ENCODE data around the gene MPRIP. TPM values are rescaled to one million over a fixed set of nuclear protein-coding genes. Genes with fewer than 3 reads are reported as not detected.

Gene MPRIP
- total RNA-seq, 1 donor from 2014 or later: 350 TPM

DNA sequence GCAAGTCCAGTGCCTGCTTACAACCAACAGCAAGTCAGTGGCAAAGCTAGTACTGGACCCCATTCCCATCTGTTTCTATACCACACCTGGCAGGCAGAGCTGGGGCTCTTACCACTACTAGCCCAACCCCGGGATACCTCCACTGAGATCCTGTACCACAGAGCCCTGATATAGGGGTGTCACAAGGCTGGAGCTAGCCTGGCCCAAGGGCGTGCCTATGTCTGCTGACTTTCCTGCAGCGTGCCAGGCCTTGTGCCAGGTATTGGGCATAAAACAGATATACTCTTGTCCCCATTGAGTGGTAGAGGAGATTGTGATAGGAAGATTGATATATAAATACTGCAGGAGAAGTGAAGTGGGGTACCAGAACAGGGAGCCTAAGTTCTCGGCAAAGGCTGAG, 119.5 kb downstream of the MPRIP start:
- Histone ChIP-seq H3K9me3 (replicated peaks) (no peaks in the 10 kb centered on the region), H3K27ac (replicated peaks) (peak overlapping the region; percentile 51)

DNA sequence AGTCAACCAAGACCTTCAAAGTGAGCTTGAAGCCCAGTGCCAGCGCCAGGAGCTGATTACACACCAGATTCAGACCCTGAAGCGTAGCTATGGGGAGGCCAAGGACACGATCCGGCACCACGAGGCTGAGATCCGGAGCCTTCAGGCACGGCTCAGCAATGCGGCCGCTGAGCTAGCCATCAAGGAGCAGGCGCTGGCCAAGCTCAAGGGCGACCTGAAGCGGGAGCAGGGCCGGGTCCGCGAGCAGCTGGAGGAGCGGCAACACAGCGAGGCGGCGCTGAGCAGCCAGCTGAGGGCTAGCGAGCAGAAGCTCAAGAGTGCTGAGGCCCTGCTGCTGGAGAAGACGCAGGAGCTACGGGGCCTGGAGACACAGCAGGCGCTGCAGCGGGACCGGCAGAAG, 121.9 kb downstream of the MPRIP start:
- peaks cover 18% of the 10 kb centered on the region for H3K4me1 ChIP-seq
- intact Hi-C loops (cut with micrococcal nuclease): no loop called here
- H3K4me3 ChIP-seq: no peak overlapping the region
- DNase-seq: no peak
- peaks cover 99% of the 10 kb centered on the region for H3K36me3 ChIP-seq
- H3K9me3 ChIP-seq (replicated peaks): no peaks in the 10 kb centered on the region
- no peak for TF ChIP-seq CTCF (IDR thresholded peaks at IDR 0.05; ENCODE audit: borderline replicate concordance)
- H3K27me3 ChIP-seq (ENCODE audit: low read depth): no peaks in the 10 kb centered on the region
- H3K27ac ChIP-seq (replicated peaks): no peak overlapping the region

More for the DNA sequence above, 119.5 kb downstream of the MPRIP start:
- Histone ChIP-seq H3K27me3 (ENCODE audit: low read depth) (no peaks in the 10 kb centered on the region), H3K4me1 (peaks cover 21% of the 10 kb centered on the region), H3K4me3 (no peak overlapping the region), H3K36me3 (peaks cover 97% of the 10 kb centered on the region)
- intact Hi-C loops (cut with micrococcal nuclease): no loop called here
- no peak for TF ChIP-seq CTCF (IDR thresholded peaks at IDR 0.05; ENCODE audit: borderline replicate concordance)
- peak; percentile 45 for DNase-seq

- H3K27me3 ChIP-seq (ENCODE audit: low read depth): no peaks in the 10 kb centered on the region
- H3K27ac ChIP-seq (replicated peaks): no peak overlapping the region
- H3K36me3 ChIP-seq: peaks cover 99% of the 10 kb centered on the region
- H3K9me3 ChIP-seq (replicated peaks): no peaks in the 10 kb centered on the region
- no peak overlapping the region for H3K4me3 ChIP-seq
- DNase-seq: no peak
- intact Hi-C loops (cut with micrococcal nuclease): no loop called here
- peaks cover 18% of the 10 kb centered on the region for H3K4me1 ChIP-seq
- no peak for TF ChIP-seq CTCF (IDR thresholded peaks at IDR 0.05; ENCODE audit: borderline replicate concordance)
Measured at GRCh38 chr17:17164676-17165075, 122.4 kb downstream of the MPRIP start.

DNA sequence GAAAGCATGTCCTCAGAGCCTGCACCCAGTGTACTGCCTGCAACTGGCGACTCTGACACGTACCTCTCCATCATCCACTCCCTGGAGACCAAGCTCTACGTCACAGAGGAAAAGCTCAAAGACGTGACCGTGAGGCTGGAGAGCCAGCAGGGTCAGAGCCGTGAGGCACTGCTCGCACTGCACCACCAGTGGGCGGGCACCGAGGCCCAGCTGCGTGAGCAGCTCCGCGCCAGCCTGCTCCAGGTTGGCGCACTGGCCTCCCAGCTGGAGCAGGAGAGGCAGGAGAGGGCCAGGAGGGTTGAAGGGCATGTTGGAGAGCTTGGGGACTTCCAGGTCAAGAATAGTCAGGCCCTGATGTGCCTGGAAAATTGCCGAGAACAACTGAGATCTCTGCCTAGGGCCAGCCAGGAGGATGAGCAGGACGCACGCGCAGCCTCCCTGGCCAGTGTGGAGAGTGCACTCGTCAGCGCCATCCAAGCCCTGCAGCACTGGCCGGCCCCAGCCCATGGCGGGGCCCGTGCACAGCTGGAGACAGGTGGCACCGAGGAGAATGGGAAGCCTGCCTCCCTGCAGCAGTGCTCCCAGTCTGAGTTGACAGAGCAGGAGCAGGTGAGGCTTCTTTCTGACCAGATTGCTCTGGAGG, 123.5 kb downstream of the MPRIP start:
- no peak for DNase-seq

DNA sequence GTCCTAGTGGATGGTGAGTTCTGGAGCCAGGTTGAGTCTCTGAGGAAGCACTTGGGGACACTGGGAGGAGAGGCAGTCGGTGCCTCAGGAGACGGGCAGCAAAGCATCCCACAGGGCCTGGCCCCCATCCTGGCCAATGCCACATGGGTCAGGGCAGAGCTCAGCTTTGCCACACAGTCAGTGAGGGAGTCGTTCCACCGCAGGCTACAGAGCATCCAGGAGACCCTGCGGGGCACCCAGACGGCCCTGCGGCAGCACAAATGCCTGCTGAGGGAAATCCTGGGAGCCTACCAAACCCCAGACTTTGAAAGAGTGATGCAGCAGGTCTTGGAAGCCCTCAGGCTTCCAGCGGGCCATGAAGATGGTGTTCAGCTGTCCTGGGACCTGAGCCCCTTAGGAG, 124.2 kb downstream of the MPRIP start:
- H3K4me3 ChIP-seq: no peak overlapping the region
- H3K4me1 ChIP-seq: peaks cover 24% of the 10 kb centered on the region
- intact Hi-C loops (cut with micrococcal nuclease): no loop called here
- no peaks in the 10 kb centered on the region for H3K27me3 ChIP-seq (ENCODE audit: low read depth)
- no peaks in the 10 kb centered on the region for H3K9me3 ChIP-seq (replicated peaks)
- peaks cover 91% of the 10 kb centered on the region for H3K36me3 ChIP-seq
- TF ChIP-seq CTCF (IDR thresholded peaks at IDR 0.05; ENCODE audit: borderline replicate concordance): no peak
- no peak for DNase-seq
- H3K27ac ChIP-seq (replicated peaks): no peak overlapping the region

More for the DNA sequence above, 123.5 kb downstream of the MPRIP start:
- H3K36me3 ChIP-seq: peaks cover 93% of the 10 kb centered on the region
- H3K4me3 ChIP-seq: no peak overlapping the region
- no peak for TF ChIP-seq CTCF (IDR thresholded peaks at IDR 0.05; ENCODE audit: borderline replicate concordance)
- no peak overlapping the region for H3K27ac ChIP-seq (replicated peaks)
- no peaks in the 10 kb centered on the region for H3K27me3 ChIP-seq (ENCODE audit: low read depth)
- H3K4me1 ChIP-seq: peaks cover 24% of the 10 kb centered on the region
- intact Hi-C loops (cut with micrococcal nuclease): no loop called here
- H3K9me3 ChIP-seq (replicated peaks): no peaks in the 10 kb centered on the region
